Glomerular visceral epithelial cell (primary cell): ENCODE results near the gene TTBK1.
A peak's percentile ranks its signal among the peaks of the same experiment; 100 is the strongest.

ENCODE experiments used
- DNase-seq: peaks from one replicate; pipeline ENCODE4 v3.0.0-alpha.2; 2016; ENCODE audit errors: extremely low spot score

TTBK1 gene

DNA sequence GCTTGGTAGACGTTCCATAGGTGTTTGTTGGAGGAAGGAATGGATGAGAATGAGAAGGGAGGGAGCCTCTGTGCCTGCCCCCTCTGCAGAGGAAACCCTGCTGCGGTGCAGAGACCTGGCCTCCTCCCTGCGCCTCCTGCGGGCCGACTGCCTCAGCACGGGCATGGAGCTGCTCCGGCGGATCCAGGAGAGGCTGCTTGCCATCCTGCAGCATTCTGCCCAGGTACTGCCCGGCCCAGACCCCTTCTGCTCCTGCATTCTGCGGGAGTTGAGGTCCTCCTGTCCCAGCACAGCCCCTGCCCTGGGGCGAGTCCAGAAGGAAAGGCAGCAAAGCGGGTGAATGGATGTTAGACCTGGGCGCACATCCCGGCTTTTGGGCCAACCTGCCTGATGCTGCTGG is 20.1 kb upstream of the TTBK1 start:
- DNase-seq = no peak

GRCh38 chr6:43226192-43226851 is 17.0 kb upstream of the TTBK1 start:
- DNase-seq = no peak

DNA sequence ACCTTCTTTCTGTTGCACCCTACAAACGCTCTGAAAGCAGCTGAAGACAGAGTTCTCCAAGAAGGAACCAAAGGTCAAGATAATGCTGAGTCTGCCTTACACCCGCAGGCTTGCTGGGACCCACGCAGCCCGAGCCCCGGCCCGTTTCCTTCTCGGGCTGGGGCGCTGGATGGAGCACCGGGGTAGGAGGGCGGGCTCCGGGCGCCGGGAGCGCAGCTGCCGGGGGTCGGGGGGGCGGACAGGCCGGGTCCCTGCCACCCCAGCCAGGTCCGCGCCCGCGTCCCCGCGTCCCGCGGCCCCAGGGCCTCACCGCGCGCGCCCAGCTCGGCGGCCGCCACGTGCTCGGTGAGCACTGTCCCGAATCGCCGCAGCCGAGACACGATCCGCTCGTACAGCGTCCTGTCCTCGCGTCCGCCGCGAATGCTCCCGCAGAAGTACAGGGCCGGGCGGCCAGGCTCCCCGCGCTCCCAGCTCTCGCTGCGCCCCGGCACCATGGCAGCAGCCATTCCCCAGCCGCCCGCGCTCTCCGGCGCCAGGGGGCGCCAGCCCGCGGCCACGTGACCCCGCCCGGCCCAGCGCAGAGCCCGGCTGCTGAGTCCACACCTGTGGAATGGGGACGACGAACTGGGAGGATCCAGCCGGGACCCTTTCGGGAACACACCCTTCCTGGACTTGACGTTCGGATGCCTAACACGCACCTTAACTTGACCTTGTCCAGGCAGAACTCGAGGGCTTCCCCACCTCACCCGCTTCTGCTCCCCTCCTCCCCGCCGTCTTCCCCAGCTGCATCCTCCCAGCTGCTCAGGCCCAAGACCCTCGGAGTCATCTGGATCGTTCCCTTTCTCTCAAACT is 14.1 kb upstream of the TTBK1 start, which contains the start of gene DNPH1:
Gene DNPH1, minus strand, starts transcription at position 531 of the 852 bp plus-strand sequence. Its CDS starts 25 bp downstream, at position 506.
- DNase-seq = peak; percentile 76

GRCh38 chr6:43229803-43230620 is 13.3 kb upstream of the TTBK1 start:
- no peak for DNase-seq

GRCh38 chr6:43231053-43231452 is 12.2 kb upstream of the TTBK1 start:
- no peak for DNase-seq

DNA sequence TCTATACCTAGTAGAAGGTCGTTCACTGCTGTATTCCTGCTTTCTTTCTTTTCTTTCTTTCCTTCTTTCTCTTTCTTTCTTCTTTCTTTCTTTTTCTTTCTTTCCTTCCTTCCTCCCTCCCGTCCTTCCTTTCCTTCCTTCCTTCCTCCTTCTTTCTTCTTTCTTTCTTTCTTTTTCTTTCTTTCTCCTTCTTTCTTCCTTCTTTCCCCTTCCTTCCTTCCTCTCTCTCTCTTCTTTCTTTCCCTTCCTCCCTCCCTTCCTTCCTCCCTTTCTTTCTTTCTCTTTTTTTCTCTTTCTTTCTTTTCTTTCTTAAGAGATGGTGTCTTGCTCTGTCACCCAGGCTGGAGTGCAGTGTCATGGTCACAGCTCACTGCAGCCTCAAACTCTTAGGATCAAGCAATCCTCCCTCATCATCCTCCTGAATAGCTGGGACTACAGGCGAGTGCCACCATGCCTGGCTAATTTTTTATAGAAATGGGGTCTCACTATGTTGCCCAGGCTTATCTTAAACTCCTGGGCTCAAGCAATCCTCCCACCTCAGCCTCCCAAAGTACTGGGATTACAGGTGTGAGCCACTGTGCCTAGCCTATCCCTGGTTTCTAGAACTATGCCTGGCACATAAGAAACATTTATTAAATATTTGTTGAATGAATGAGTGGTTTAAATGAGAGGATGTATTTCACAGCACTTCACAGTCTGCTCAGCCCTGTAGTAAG is 11.4 kb upstream of the TTBK1 start:
- DNase-seq = no peak

DNA sequence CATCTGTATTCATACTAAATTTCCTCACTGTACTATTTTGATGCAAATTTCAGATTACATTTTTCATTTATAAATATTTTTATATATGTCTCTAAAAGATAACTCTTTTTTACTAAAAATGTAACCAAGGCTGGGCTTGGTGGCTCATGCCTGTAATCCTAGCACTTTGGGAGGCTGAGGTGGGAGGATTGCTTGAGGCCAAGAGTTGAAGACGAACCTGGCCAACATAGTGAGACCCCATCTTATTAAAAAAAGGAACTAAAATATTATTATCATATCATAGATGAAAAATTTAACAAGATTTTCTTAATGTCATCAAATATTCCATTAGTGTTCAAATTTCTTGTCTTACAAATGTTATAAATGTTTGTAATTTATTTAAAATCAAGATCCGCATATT is 7.4 kb upstream of the TTBK1 start:
- DNase-seq = no peak

GRCh38 chr6:43239054-43239453 is 4.2 kb upstream of the TTBK1 start:
- no peak for DNase-seq

- no peak for DNase-seq
These were observed 2.3 kb upstream of the TTBK1 start for GRCh38 chr6:43240950-43241349.

DNA sequence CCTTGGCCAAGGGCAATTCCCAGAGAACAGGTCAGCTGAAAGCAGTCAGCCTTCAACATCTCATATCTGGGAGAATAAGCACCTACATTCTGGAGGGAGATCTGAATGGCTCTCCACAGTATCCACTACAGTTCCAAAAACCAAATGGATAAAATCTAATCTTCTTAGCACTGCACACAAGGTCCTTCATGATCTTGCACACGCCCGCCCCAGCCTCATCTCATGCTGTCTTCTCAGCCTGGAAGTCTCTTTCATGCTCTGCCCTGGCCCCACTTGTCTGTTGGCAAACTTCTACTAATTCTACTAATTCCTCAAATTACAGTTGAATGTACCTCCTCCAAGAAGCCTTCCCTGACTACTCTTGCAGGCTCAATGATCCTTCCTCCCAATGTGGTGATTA is 1.8 kb upstream of the TTBK1 start:
- no peak for DNase-seq

GRCh38 chr6:43243664-43244321 is 512 bp downstream of the TTBK1 start:
- no peak for DNase-seq

DNA sequence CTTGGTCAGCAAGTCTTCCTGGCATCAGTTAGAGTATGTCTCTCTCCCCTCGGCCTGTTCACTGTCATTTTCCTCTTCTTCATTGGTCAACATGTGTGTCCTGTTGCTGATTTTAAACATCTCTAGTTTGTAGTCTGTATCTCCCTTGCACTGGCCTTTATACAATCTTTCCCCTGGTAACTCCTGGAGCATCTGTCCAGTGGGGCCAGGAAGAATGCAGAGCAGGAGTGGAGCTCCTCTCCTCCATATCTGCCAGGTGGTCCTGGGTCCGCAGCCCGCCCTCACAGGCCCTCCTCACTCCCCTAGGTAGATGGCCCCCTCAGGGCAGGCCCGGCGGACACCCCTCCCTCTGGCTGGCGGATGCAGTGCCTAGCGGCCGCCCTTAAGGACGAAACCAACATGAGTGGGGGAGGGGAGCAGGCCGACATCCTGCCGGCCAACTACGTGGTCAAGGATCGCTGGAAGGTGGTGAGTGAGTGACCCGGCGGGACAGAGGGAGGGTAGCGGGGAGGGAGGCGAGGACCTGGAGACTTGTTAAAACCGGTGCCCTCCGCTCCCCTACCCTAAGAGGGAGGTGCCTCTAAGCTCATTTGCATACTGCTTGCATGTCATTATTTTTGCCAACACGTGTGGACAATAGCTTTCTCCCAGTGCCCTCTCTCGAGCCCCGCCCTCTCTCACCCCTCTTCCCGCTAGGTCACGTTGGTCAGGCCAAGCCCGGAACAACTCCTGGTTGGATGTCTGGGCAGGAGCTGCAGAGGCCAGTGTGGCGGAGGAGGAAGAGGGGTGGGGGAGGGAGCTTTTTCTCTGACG is 3.2 kb downstream of the TTBK1 start:
- peak; percentile 47 for DNase-seq

DNA sequence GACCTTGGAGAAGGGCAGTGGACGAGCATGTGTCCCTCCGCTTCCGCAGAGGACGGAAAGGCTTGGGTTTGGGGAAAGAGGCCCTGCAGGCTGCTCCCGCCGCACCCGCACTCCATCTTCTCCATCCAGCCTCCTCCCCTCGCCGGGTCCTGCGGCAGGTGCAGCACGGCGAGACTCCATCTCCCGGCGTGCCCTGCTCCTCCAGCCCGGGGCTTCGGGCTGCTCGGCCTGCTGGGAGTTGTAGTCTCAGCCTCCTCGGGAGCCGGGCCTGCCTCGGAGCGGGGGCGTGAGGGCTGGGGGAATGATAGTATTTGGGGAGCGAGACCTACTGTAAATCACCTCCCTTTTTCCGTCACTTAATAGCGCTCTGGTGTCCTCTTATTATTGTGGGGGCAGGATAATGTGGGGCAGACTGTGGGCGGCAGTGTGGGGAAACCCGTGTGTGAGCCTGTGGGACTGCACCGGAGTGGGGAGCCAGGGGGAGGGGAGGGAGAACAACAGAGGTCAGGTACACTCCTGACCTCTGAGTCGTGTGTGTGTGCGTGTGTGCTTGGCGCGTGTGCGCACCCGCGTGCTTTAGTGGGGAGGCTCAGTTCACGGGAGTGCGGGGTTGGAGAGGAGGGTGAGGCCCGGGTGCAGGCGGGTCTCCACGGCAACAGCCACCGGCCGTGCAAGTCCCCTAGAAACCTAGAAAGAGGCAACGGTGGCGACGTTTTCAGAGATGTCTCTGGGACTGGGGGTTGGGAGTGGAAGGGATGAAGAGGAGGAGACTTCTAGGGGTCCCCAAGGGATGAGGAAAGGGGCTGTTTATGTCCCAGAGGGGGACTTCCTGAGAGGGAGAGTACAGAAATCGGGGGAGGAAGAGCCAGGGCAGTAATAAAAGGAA is 4.1 kb downstream of the TTBK1 start:
- peak; percentile 65 for DNase-seq

GRCh38 chr6:43248101-43248500 is 4.8 kb downstream of the TTBK1 start:
- DNase-seq = no peak

GRCh38 chr6:43248791-43249190 is 5.5 kb downstream of the TTBK1 start:
- DNase-seq = no peak

DNA sequence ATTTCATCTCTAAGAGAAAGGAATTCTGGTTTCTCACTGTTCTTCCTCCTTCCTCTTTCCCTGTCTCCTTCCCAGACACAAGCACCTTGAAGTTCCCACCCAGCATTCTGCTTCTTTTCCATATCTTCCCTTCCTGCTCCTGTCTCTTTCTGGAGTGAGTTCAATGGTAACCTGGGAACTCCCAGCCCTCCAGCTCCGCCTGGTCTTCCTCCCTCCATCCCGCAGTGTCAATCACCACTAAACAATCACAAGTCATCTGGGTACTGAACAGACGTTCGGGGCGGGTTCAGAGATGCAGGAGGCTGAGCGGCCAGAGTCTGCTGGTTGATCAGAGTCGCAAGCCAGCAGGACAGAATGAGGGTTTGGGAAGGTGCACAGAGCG is 7.7 kb downstream of the TTBK1 start:
- DNase-seq = no peak

DNA sequence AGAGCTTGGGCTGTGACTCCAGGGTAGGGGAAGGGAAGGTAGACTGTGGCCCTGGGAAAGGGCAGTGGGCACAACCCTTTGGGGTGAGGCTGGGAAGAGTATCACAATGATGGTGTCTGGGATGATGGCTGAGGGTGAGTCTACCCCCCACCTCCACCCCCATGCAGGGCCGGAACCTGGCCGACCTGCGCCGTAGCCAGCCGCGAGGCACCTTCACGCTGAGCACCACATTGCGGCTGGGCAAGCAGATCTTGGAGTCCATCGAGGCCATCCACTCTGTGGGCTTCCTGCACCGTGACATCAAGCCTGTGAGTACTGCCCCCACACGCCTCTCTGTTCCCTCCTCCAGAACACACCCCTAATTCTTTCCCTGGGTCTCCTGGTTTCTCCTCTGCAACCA is 10.1 kb downstream of the TTBK1 start:
- no peak for DNase-seq

- DNase-seq = no peak
These were observed 11.0 kb downstream of the TTBK1 start for GRCh38 chr6:43254138-43254817.

GRCh38 chr6:43254846-43255245 is 11.6 kb downstream of the TTBK1 start:
- DNase-seq = no peak
